PC-9 (cell line): Measurements from ENCODE around the gene BUD13. TPM values are rescaled to one million over a fixed set of nuclear protein-coding genes. Genes with fewer than 3 reads are reported as not detected.

Experiments used
- BruUV-seq: library from RNA; stranded (reverse); fragments of 400-500 nt; replicated peaks from 2 replicates; lab custom pipeline; 2021; lab: Mats Ljungman, UMichigan
- CTCF ChIA-PET: fragments of 300-600 bp; sonication (Branson Sonifier 250); formaldehyde crosslinking; loops from one replicate; lab custom pipeline; 2022; ENCODE audit warnings: antibody characterized with exemption; lab: Charles Lee
- POLR2A ChIA-PET: fragments of 300-600 bp; sonication (Branson Sonifier 250); formaldehyde crosslinking; loops from one replicate; lab custom pipeline; 2022; ENCODE audit warnings: antibody characterized with exemption; ENCODE audit not compliant: unreplicated experiment; lab: Charles Lee
- DNase-seq, 2 experiments: peaks; one replicate each; pipeline versions ENCODE4 v3.0.0 to v3.0.0-alpha.2; 2015 to 2022; ENCODE audit warnings: mixed read lengths in 1 of 2
- H2AFZ ChIP-seq: fragments of 200-600 bp; sonication (generic); 2 replicates; pipeline ENCODE4 v1.8.1; 2017; ENCODE audit warnings: antibody characterized with exemption
- H3F3A ChIP-seq: fragments of 200-600 bp; sonication (generic); 2 replicates; pipeline ENCODE4 v1.8.1; 2017; ENCODE audit warnings: antibody characterized with exemption, mild to moderate bottlenecking, low read depth; ENCODE audit not compliant: insufficient read depth
- H3K27ac ChIP-seq: fragments of 200-600 bp; sonication (generic); 2 replicates; pipeline ENCODE4 v1.6.1; 2016; ENCODE audit warnings: mixed run types
- H3K27me3 ChIP-seq: fragments of 200-600 bp; sonication (generic); 2 replicates; pipeline ENCODE4 v1.6.1; 2016; ENCODE audit warnings: low read depth, mixed run types; ENCODE audit not compliant: insufficient read depth
- H3K36me3 ChIP-seq: fragments of 200-600 bp; sonication (generic); 2 replicates; pipeline ENCODE4 v1.6.1; 2016; ENCODE audit warnings: low read depth, mixed run types
- H3K4me1 ChIP-seq: fragments of 200-600 bp; sonication (generic); replicated peaks from 2 replicates; pipeline ENCODE4 v1.6.1; 2016; ENCODE audit warnings: mixed run types; ENCODE audit not compliant: insufficient read depth
- H3K4me2 ChIP-seq: fragments of 200-600 bp; sonication (generic); 2 replicates; pipeline ENCODE4 v1.6.1; 2017; ENCODE audit warnings: mixed run types
- H3K4me3 ChIP-seq: fragments of 200-600 bp; sonication (generic); 2 replicates; pipeline ENCODE4 v1.6.1; 2016; ENCODE audit warnings: mixed run types
- H3K79me2 ChIP-seq: fragments of 200-600 bp; sonication (generic); 2 replicates; pipeline ENCODE4 v1.6.1; 2017; ENCODE audit warnings: low read depth, mixed run types
- H3K9me2 ChIP-seq: fragments of 200-600 bp; sonication (generic); 2 replicates; pipeline ENCODE4 v1.8.1; 2017; ENCODE audit warnings: mild to moderate bottlenecking; ENCODE audit not compliant: insufficient read depth
- H3K9me3 ChIP-seq: fragments of 200-600 bp; sonication (generic); 2 replicates; pipeline ENCODE4 v1.8.1; 2016; ENCODE audit warnings: low read depth; ENCODE audit not compliant: insufficient read depth
- H4K20me1 ChIP-seq: fragments of 200-600 bp; sonication (generic); 2 replicates; pipeline ENCODE4 v1.8.1; 2017; ENCODE audit not compliant: insufficient read depth
- EZH2 ChIP-seq: fragments of 200-600 bp; sonication (generic); IDR thresholded peaks from 2 replicates; pipeline ENCODE4 v1.8.0; 2017; ENCODE audit warnings: antibody characterized with exemption, low read depth
- intact Hi-C: fragments of 100-400 bp; cut with micrococcal nuclease; formaldehyde crosslinking; loops from one replicate; pipeline ENCODE4 v1.10.0; 2022; ENCODE audit not compliant: unreplicated experiment
- total RNA-seq: library from RNA; stranded (reverse); gene quantifications from 2 replicates; pipeline ENCODE4 v1.2.3, GENCODE V29; 2021
- TF ChIP-seq, protein P1 (sequence below): fragments of 200-600 bp; sonication (generic); conservative IDR thresholded peaks from 2 replicates; pipeline ENCODE4 v1.6.1; 2017; ENCODE audit warnings: mixed run types, antibody characterized with exemption, mild to moderate bottlenecking, moderate library complexity

The BUD13 gene
- total RNA-seq, 1 experiment from 2014 or later: 16.4 TPM

DNA sequence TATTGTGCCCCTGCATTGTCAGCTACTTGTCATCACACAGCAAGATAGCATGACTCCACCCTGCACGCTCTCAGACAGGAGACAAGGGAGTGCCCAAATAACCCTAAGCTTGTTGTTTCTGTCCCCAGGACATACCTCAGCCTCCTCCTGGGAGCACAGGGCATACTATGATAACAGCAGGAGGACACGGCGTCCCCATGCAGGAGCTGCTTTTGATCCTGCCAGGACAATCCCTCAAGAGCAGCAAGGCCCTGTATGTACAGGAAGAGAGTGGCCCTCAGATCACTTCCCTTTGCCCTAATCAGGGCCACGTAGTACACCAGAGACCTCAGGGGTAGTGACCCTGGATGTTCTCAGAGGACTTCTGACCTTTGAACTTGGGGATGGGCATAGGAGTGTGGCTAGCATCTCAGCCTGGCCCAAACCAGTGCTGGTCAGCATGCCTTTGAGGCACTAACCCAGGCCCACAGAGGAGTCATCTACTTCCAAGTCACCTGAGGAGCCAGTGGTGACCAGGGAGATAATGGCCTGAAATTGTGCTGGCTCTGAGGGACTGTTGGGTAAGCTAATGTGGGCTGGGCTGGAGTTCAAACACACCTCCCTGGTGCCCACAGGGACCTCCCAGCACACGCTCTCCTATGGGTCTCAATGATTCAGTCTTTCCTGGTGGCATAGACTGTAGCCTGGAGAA lies 41.1 kb upstream of the BUD13 start:
- TF ChIP-seq, protein P1, sequence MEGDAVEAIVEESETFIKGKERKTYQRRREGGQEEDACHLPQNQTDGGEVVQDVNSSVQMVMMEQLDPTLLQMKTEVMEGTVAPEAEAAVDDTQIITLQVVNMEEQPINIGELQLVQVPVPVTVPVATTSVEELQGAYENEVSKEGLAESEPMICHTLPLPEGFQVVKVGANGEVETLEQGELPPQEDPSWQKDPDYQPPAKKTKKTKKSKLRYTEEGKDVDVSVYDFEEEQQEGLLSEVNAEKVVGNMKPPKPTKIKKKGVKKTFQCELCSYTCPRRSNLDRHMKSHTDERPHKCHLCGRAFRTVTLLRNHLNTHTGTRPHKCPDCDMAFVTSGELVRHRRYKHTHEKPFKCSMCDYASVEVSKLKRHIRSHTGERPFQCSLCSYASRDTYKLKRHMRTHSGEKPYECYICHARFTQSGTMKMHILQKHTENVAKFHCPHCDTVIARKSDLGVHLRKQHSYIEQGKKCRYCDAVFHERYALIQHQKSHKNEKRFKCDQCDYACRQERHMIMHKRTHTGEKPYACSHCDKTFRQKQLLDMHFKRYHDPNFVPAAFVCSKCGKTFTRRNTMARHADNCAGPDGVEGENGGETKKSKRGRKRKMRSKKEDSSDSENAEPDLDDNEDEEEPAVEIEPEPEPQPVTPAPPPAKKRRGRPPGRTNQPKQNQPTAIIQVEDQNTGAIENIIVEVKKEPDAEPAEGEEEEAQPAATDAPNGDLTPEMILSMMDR: no peak
- no peak for TF ChIP-seq EZH2
- no peaks in the 10 kb centered on the region for H4K20me1 ChIP-seq
- no peak overlapping the region for H3K4me2 ChIP-seq
- no peaks in the 10 kb centered on the region for H3K36me3 ChIP-seq
- no peaks in the 10 kb centered on the region for H3K27me3 ChIP-seq
- no peaks in the 10 kb centered on the region for H3K9me3 ChIP-seq
- BruUV-seq: no TSS peak
- H3F3A ChIP-seq: 0 out of 2 replicates have a peak, but pooled peaks cover 3% of the 10 kb centered on the region
- no peak for DNase-seq
- no peak overlapping the region for H3K4me3 ChIP-seq
- no peaks in the 10 kb centered on the region for H3K79me2 ChIP-seq
- no peaks in the 10 kb centered on the region for H3K9me2 ChIP-seq
- ChIA-PET POLR2A (no interaction called here), CTCF (no interaction called here)
- no peaks in the 10 kb centered on the region for H3K4me1 ChIP-seq
- no peak overlapping the region for H3K27ac ChIP-seq
- intact Hi-C loops: no loop called here
- H2AFZ ChIP-seq: no peak overlapping the region

DNA sequence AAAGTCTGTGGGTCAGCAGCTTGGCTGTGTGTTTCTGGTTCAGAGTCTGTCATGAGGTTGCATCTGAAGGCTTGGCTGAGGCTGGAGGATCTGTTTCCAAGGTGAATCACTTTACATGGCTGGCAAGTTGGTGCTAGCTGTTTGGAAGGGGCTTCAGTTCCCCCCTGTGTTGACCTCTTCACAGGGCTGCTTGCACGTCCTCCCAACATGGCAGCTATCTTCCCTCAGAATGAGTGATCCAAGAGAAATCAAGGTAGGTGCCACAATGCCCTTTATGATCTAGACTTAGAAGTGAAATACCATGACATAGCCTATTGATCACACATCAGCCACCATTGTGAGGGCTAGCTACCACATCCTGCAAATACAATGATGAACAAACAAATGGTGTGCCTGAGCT lies 40.4 kb upstream of the BUD13 start:
- Histone ChIP-seq H3F3A (0 out of 2 replicates have a peak, but pooled peaks cover 3% of the 10 kb centered on the region), H3K4me2 (no peak overlapping the region), H3K27ac (no peak overlapping the region), H3K9me2 (no peaks in the 10 kb centered on the region), H3K27me3 (no peaks in the 10 kb centered on the region), H2AFZ (no peak overlapping the region), H3K79me2 (no peaks in the 10 kb centered on the region), H3K4me1 (no peaks in the 10 kb centered on the region), H3K4me3 (no peak overlapping the region), H3K36me3 (no peaks in the 10 kb centered on the region), H3K9me3 (no peaks in the 10 kb centered on the region), H4K20me1 (no peaks in the 10 kb centered on the region)
- TF ChIP-seq EZH2: no peak
- TF ChIP-seq, protein P1: no peak
- ChIA-PET POLR2A (interaction anchor here (0.6 kb wide), 1 partner anchor 303 kb away, joined by 6 read pairs; no protein-coding TSS in a partner anchor), CTCF (no interaction called here)
- BruUV-seq: no TSS peak
- no peak for DNase-seq
- intact Hi-C loops: no loop called here

DNA sequence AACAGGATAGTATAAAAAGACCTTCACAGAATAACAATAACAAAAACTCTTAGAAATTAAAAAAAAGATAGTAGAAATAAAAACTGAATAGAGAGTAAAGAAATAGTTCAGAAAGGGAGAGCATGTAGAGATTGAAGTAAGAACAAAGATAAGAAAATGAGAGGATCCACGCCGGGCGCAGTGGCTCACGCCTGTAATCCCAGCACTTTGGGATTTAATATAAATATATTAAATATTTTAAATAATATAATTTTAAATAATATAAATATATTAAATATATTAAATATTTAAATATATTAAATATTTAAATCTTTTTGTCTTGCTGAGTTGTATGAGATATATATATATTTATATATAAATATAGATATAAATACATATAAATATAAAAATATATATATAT lies 39.3 kb upstream of the BUD13 start:
- Histone ChIP-seq H2AFZ (no peak overlapping the region), H3K27ac (no peak overlapping the region), H3F3A (no peaks in the 10 kb centered on the region), H3K4me3 (no peak overlapping the region), H3K4me2 (no peak overlapping the region), H3K4me1 (no peaks in the 10 kb centered on the region), H4K20me1 (no peaks in the 10 kb centered on the region), H3K79me2 (no peaks in the 10 kb centered on the region), H3K9me3 (no peaks in the 10 kb centered on the region), H3K9me2 (no peaks in the 10 kb centered on the region), H3K36me3 (no peaks in the 10 kb centered on the region), H3K27me3 (no peaks in the 10 kb centered on the region)
- no TSS peak for BruUV-seq
- POLR2A ChIA-PET: no interaction called here
- no peak for DNase-seq
- intact Hi-C loops: no loop called here
- TF ChIP-seq, protein P1: no peak
- no peak for TF ChIP-seq EZH2
- CTCF ChIA-PET: no interaction called here
